Stimulated activated CD8-positive, alpha-beta memory T cell treated with anti-CD3 and anti-CD28 coated beads, Interleukin-12 subunit alpha, Interleukin-12 subunit beta, amount 100 ng/mL, for 24 hours (primary cell): Measurements from ENCODE around the gene WNT7B.

Source experiments
- DNase-seq: peaks from one replicate; pipeline ENCODE4 v3.0.0-alpha.2; 2020; ENCODE audit errors: extremely low read depth

Gene WNT7B

GRCh38 chr22:45971408-45972028, 5.4 kb downstream of the WNT7B start:
- DNase-seq = no peak

- no peak for DNase-seq
Observed at GRCh38 chr22:45970705-45971407, 6.1 kb downstream of the WNT7B start.

- DNase-seq = no peak
Observed at GRCh38 chr22:45969801-45970470, 7.0 kb downstream of the WNT7B start.

GRCh38 chr22:45969414-45969799, 7.6 kb downstream of the WNT7B start:
- no peak for DNase-seq

- DNase-seq = no peak
Observed at GRCh38 chr22:45968751-45969413, 8.1 kb downstream of the WNT7B start.

GRCh38 chr22:45968003-45968650, 8.8 kb downstream of the WNT7B start:
- DNase-seq = no peak

GRCh38 chr22:45966895-45967365, 10.0 kb downstream of the WNT7B start:
- DNase-seq = no peak

- DNase-seq = no peak
Observed at GRCh38 chr22:45966320-45966894, 10.6 kb downstream of the WNT7B start.

GRCh38 chr22:45965563-45965962, 11.4 kb downstream of the WNT7B start:
- DNase-seq = no peak

- no peak for DNase-seq
Observed at GRCh38 chr22:45964926-45965527, 11.9 kb downstream of the WNT7B start.

GRCh38 chr22:45964372-45964771, 12.6 kb downstream of the WNT7B start:
- no peak for DNase-seq

GRCh38 chr22:45963821-45964220, 13.1 kb downstream of the WNT7B start:
- no peak for DNase-seq

- no peak for DNase-seq
Observed at GRCh38 chr22:45962756-45963324, 14.1 kb downstream of the WNT7B start.

GRCh38 chr22:45962434-45962718, 14.6 kb downstream of the WNT7B start:
- DNase-seq = no peak

- DNase-seq = no peak
Observed at GRCh38 chr22:45961679-45962433, 15.1 kb downstream of the WNT7B start.

- no peak for DNase-seq
Observed at GRCh38 chr22:45960477-45961386, 16.2 kb downstream of the WNT7B start.

- no peak for DNase-seq
Observed at GRCh38 chr22:45959719-45960476, 17.1 kb downstream of the WNT7B start.

- DNase-seq = no peak
Observed at GRCh38 chr22:45958971-45959370, 18.0 kb downstream of the WNT7B start.
